NCI-H2029 (cell line): ENCODE results near the gene HSPA14.
"Not testable (repeated sequence)": the region's sequence is repeated elsewhere in the genome, so short reads cannot be mapped to it uniquely, and the experiment has no call there.

Experiments used
- DNase-seq: peaks from one replicate; lab custom pipeline; 2025; lab: John Stamatoyannopoulos, UW

Gene HSPA14, protein sequence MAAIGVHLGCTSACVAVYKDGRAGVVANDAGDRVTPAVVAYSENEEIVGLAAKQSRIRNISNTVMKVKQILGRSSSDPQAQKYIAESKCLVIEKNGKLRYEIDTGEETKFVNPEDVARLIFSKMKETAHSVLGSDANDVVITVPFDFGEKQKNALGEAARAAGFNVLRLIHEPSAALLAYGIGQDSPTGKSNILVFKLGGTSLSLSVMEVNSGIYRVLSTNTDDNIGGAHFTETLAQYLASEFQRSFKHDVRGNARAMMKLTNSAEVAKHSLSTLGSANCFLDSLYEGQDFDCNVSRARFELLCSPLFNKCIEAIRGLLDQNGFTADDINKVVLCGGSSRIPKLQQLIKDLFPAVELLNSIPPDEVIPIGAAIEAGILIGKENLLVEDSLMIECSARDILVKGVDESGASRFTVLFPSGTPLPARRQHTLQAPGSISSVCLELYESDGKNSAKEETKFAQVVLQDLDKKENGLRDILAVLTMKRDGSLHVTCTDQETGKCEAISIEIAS

DNA sequence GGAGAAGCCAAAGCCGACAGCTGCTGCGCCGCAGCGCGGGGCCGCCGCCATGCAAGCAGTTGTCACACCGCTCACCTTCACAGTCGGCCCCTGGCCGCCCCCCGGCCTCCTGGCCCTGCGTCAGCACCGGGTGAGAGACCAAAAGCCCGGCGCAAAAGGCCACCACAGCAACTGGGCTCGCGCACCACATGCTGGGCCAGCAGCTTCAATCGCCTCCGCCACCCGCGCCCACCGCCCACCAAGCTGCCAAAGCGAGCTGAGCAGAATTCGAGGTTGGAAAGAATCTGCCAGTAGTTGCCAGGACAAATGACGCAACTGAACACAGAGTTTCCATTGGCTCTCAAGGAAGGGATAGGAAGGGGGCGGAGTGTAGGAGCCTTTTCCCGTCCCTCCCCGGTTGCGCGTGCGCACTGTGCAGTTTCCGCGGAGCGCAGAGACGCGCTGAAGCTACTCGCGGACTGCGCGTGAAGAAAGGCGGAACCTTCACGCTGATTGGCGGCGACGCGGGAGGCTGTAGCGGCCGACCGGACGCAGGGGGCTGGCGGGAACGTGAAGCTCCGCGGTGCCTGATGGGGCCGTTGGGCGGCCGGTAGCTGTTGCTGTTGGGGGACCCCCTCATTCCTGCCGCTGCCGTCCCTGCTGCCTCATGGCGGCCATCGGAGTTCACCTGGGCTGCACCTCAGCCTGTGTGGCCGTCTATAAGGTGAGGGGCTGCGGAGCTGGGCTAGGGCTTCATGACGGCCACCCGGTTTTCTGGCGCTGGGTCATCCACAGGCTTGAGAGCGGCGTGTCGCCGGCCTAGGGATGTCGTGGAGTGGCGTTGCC is at the start of gene HSPA14, which contains the start of the genes CDNF and MSANTD7:
Gene HSPA14 (plus strand): TSS at position 550 of the 825 bp plus-strand sequence. CDS start 97 bp downstream, at position 647.
Gene CDNF (minus strand): TSS at position 281 of the 825 bp plus-strand sequence. CDS start 91 bp downstream, at position 190.
Gene MSANTD7 (plus strand): TSS at position 550 of the 825 bp plus-strand sequence. CDS start 3,979 bp downstream, outside the sequence.
- peak; percentile 94 for DNase-seq

DNA sequence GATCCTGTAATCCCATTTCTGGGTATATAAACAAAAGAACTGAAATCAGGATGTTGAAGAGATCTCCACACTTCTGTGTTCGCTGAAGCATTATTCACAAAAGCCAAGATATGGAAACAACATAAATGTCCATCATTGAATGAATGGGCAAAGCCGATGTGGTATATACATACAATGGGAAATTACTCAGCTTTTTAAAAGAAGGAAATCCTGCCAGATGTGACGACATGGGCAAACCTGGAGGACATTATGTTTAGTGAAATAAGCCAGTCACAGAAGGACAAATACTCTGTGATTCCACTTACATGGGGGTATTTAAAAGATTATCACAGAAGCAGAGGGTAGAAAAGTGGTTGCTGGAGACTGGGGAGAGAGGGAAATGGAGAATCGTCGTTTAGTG is 39.5 kb upstream of the HSPA14 start:
- no peak for DNase-seq

DNA sequence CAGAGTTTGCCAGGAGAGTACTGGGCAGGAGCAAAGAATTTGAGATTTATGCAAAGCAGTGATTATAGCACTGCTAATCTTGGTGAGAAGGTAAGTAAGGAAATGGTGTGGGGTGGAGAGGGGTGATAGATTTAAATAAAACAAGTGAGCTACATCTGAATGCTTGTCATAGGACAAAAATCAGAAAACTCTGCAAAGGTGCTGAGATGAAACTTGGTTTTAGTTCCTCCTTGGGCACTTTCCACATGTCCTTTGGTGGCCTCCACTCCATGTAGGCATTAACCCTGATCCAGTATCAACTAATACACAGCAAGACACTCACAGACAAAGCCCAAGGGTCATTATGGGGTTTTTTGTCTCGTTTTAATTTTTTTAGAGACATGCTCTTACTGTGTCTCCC is 37.7 kb upstream of the HSPA14 start:
- no peak for DNase-seq

DNA sequence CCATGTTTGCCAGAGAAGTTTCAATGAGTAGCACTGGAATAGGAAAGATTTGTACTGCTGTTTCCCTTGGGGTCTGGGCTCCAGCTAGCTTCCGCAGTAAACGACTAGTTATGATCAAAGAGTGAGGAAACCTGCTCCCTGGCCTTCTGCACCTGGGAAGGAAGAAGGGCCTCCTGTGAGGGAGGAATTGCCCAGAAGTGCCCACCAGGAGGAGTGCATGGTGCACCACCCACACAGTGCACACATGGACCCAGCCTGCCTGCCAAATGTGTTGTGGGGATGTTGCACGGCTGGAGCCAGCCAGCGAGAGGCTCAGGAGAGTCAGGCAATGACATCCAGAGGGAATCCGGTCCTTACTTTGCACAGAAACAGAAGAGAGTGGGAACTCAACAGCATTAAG is 36.4 kb upstream of the HSPA14 start:
- DNase-seq: no peak

DNA sequence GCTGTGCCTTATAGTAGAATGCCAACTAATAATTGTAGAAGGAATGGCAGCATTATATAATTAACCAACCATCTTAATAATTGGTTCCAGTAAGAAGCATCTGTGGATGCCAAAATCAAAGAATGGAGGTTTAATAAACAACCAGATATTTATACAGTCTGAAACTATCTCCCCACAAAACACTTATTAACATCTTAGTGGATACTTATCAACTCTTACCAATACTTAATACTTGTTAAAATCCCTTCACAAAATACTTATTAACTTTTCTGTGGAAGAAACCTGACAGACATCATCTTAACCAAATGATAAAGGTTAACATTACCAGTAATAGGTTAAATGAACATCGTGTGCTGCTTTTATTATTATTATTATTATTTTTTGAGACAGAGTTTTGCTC is 34.3 kb upstream of the HSPA14 start:
- no peak for DNase-seq

DNA sequence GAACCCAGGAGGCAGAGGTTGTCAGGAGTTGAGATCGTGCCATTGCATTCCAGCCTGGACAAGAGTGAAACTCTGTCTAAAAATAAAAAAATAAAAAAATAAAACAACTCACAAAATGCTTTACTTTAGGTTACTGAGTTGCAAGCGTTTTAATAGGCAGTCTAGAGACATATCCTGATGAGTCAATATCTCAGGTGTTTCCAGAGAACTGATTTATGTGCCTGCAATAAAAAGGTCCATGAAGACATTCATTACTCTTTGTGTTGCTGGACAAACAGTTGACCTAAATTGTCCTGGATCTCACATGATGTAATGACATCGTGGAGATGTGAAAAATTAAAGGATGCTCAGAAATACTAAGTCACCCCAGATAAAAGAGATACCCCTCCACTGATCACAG is 31.8 kb upstream of the HSPA14 start:
- DNase-seq: no peak

DNA sequence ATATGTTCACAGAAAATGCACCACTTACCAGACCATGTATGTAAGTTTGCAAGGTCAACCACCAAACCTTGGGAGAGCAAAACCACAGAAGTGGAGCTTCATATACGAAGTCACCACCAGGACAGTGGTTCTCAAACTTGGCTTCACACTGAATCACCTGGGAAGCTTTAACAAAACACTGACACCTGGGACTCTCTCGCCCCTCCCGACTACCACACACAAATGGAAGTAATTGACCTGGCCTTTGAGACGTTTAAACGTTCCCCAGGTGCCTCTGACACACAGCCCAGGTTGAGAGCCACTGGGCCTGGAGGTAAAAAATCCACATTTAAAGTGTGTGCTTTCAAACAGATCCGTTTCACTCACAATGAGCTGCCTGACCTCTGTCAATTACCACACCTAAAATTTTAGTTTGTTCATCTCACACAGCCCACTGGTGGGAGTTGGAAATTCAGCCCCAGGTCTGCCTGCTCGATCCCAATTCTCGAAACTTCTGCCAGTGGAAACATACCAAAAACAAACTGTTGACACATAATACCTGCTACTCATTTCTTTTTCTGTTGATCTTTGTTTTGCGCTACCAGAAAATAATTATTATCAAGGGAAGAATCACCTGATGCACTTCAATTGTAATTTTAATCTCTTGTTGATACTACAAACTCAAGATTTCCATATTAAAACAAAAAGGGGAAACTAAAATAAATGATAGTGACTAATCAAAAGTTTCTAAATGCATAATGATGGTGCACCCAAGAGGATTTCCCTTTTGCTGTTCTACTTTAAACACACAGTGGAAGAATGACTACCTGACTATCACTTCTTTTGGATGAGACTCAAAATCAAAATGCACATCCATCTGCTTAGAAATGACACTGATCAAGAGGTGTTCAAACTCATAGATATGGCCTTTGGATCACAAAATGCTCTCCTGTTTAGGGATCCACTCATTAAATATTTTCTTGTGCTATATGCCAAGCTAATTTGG is 26.8 kb upstream of the HSPA14 start:
- DNase-seq: no peak

DNA sequence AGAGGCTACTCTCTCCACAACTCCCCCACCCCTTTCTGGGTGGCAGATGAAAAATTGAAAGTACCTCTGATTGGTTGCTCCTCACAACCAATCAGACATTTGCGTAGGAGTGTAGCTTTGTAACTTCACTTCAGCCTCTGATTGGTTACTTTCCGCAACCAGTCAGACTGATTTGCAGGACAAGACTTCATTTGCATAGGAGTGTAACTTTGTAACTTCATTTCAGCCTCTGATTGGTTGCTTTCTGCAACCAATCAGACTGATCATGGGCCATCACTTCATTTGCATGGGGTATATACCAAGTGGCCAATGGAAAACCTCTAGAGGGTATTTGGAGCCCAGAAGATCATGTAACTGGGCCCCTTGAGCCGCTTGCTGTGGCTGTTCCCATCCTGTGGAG is 25.8 kb upstream of the HSPA14 start:
- DNase-seq: no peak

DNA sequence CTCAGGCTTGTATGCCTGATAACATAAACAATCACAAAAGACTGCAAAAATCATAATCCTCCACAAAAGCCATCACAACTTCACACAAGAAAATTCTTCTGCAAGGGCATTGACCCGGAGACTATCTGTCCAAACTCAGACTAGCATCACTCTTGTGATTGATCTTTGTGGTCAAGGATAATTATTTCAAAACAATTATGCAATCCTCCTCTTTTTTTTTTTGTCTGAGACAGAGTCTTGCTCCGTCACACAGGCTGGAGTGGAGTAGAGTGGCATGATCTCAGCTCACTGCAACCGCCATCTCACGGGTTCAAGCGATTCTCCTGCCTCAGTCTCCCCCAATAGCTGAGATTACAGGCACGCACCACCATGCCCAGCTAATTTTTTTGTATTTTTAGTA is 22.4 kb upstream of the HSPA14 start:
- no peak for DNase-seq

DNA sequence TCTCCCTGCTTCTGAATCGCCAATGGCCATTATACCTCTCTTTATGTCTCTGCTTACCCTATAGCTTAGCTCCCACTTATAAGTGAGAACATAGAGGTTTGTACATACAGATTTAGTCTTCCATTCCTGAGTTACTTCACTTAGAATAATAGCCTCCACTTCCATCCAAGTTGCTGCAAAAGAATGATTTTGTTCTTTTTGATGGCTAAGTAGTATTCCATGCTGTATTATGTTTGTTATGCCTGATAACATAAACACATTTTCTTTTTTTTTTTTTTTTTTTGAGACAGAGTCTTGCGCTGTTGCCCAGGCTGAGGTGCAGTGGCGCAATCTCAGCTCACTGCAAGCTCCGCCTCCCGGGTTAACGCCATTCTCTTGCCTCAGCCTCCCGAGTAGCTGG is 21.4 kb upstream of the HSPA14 start:
- DNase-seq: not testable (repeated sequence)

DNA sequence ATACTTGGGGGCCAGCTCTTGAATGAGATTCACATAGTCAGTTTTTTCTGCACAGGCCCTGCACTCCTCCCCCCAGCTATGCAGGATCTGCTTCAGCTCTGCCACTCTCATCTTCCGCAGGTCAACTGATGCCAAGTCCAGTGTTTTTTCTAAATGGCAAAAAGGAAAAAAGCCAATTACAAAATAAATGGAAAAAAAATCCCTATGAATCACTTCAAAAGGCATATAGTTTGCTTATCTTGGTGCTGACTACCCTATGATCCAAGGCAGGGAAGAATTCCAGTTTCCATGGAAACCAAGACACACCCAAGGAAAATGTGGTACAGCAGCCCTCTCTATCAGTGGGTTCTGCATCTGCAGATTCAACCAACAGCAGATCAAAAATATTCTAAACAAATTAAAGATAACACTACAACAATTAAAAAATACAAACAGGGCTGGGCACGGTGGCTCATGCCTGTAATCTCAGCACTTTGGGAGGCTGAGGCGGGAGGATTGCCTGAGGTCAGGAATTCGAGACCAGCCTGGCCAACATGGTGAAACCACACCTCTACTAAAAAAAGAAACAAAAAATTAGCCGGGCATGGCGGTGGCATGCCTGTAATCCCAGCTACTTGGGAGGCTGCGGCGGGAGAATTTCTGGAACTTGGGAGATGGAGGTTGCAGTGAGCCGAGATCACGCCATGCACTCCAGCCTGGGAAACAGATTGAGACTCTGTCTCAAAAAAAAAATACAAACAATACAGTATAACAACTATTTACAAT is 17.9 kb upstream of the HSPA14 start:
- no peak for DNase-seq

DNA sequence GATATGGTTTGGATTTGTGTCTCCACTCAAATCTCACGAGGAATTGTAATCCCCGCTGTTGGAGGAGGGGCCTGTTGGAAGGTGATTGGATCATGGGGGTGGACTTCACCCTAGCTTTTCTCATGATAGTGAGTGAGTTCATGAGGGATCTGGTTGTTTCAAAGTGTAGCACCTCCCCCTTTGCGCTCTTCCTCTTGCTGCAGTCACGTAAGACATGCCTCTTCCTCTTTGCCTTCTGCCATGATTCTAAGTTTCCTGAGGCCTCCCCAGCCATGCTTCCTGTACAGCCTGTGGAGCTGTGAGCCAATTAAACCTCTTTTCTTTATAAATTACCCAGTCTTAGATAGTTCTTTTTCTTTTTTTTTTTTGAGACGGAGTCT is 17.3 kb upstream of the HSPA14 start:
- DNase-seq: no peak

DNA sequence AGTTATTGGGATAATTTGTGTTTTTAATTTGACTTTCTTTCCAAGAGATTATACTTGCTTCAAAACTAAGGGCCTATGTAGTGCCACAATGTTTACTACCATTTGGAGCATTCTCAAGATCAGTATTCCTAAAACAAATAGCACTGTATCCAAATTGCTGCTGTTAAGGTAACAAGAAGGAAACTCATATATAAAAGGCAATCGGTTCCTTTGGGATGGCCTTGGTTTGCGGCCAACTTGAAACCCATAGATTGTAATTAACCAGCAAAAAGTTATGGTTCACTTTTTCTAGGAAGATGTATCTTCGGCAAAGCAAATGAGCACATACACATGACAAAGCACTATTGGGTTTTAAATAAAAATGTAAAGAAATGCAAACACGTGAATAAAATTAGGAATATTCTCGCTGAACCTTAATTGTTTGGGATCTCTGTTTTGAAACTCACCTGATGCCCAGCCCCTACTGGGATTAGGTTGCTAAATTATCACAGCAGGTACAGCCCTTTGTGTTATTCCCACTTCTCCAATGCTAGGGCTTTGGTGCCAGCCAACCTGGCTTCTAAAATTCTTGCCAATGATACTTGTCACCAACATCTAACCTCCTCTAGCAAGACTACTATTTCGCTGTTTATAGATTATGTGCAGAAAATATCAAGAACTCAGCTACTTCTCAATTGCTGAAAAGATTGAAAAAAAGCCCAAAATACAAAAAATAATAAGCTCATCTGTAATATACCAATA is 16.3 kb upstream of the HSPA14 start:
- DNase-seq: no peak

DNA sequence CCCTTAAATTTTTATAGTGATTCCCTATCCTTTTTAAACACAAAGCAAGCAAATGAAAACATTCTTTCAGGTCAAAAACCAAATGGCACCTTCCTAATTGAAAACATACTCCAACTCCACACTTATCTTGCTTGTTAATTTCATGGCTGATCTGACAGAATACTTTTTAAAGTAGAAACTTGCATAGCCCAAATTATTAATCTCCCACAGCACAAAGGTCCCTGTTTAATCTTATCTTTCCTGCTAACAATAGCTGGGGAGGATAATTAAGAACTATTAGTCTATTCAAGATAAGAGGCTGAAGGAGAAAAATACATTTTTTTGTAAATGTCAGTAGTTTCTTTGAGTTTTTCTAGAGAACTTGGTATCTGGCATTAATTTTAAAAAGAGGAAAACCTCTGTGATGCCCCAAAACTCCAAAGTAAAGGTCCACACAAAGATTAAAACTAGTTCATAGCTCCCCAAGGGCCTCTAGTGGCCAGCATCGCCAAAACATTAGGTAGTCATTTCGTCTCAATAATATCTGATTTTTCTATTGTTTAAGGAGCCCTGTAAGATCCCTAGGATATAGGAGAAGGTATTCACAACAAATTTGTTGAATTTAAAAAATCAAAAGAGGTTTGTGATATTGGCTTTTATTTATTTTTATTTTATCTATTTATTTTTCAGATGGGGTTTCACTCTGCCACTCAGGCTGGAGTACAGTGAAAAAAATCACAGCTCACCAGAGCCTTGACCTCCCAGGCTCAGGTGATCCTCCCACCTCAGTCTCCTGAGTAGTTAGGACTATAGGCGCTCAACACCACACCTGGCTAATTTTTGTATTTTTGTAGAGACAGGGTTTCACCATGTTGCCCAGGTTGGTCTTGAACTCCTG is 15.0 kb upstream of the HSPA14 start:
- no peak for DNase-seq

DNA sequence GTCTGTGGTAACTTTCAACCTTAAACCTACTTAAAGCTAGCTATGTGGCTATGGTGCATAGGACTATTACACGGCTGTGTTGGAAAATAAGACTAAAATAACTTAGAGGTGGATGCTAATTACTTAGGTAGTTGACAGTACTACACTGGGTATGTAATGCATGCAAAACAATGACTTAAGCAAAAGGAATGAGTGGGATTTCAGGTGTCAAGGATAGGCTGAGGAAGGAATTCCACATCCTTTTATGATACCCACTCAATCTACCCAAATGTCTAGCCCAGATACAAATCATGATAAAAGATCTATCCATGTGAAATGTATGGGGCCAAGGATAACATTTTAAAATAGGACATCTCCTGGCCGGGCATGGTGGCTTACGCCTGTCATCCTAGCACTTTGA is 14.1 kb upstream of the HSPA14 start:
- no peak for DNase-seq

DNA sequence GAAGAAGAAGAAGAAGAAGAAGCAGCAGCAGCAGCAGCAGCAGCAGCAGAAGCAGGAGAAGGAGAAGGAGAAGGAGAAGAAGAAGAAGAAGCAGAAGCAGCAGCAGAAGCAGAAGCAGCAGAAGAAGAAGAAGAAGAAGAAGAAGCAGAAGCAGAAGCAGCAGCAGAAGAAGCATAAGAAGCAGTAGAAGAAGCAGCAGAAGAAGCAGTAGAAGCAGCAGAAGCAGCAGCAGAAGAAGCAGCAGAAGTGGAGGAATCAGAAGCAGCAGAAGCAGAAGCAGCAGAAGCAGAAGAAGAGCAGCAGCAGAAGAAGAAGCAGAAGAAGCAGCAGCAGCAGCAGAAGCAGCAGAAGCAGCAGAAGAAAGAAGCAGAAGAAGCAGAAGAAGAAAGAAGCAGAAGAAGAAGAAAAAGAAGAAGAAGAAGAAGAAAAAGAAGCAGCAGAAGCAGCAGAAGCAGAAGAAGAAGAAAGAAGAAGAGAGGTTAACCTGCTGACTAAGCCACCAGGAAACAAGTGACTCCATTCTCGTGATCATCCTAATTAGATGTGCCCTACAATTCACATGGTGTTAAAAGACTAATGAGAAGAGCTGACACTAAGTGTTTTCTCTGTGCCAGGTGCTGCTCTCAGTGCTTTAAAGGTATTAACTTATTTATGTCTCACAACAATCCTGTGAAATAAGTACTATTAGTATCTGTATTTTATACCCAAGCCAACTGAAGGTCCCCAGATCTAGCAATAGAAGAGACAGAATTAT is 11.9 kb upstream of the HSPA14 start:
- no peak for DNase-seq

DNA sequence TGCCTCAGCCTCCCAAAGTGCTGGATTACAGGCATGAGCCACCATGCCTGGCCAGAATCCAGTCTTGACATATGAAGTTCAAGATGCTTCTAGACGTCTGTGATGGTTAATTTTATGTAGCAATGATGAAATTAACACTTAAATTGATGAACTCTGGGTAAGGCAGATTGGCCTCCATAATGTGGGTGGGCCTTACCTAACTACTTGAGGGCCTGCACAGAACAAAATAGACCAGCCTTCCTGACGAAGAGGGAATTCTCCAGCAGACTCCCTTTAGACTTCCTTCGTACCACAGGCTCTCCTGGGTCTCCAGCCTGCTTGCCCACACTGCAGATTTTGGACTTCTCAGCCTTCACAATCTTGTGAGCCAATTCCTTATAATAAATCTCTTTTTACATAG is 5.0 kb upstream of the HSPA14 start:
- no peak for DNase-seq

DNA sequence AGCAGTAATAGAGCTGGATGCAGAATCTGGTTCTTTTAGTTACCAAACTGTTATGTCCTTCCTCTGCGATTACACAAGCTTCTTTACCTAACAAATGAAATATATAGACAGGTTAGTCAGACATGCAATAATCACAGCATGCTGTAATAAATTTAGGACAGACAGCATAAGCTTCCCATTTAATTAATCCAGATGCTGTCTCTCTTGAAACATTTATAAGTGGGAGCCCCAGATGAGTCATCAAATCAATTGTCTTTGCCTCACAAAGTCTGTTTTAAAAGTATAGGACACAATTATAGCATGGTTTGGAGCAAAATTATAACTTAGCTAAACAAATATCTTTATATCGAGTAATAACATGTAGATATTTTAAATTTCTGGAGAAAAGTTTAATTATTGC is 1.9 kb upstream of the HSPA14 start:
- no peak for DNase-seq
